ENCODE data around the gene TAF3.
"Not testable (repeated sequence)": the region's sequence is repeated elsewhere in the genome, so short reads cannot be mapped to it uniquely, and the experiment has no call there.

Gene TAF3

GRCh38 chr10:7811000-7811399 lies 7.3 kb upstream of the TAF3 start:
- DNase-seq: no peak

DNA sequence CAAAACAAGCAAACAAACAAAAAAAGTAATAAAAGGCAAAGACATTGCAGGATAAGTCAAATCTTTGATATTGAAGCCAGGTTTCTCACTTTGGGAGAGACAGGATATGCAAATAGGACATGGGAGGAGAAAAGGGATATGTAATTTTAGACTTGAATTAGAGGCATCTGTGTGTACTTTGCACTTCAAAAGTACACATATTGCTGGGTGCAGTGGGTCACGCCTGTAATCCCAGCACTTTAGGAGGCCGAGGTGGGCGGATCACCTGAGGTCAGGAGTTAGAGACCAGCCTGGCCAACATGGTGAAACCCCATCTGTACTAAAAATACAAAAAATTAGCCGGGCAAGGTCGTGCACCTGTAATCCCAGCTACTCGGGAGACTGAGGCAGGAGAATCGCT lies 6.6 kb upstream of the TAF3 start:
- not testable (repeated sequence) for DNase-seq

- no peak for DNase-seq
Observed at GRCh38 chr10:7813481-7813880, 4.8 kb upstream of the TAF3 start.

DNA sequence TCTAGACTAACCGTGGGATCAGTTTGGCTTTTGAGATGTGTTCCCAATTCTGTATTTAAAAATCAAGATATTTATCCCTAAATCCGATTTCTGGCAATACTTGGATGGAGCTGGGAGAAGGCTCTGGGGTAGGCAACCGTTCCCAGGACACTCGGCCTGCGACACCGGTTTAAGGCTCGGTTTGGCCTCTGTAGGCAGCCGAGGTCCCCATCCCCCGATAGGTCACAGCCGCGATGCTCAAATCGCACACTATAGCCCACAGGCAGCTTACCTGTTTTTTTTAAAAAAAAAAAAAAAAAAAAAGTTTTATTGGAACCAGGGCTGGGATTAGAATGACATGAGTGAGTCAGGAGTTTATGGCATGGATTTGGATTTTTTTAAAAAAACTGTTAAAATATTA lies 729 bp upstream of the TAF3 start:
- no peak for DNase-seq

DNA sequence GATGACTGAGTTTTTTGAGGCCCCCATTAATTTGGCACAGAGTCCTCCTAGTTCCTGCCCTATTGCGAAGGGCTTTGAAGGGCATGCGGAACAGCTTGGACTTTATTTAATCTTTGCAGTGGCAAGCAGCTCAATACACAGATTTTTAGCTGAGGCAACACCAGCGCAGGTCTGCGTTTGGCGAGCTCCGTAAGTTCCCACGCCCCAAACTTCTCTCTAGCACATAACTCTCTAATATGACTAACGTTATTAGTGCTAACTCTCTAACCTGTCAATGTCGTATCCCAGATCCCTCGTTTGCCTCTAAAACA lies 366 bp upstream of the TAF3 start:
- no peak for DNase-seq

- DNase-seq: no peak
Observed at GRCh38 chr10:7819121-7819460, 786 bp downstream of the TAF3 start.

GRCh38 chr10:7824251-7824650 lies 5.9 kb downstream of the TAF3 start:
- DNase-seq: no peak

GRCh38 chr10:7826971-7827370 lies 8.7 kb downstream of the TAF3 start:
- DNase-seq: no peak

DNA sequence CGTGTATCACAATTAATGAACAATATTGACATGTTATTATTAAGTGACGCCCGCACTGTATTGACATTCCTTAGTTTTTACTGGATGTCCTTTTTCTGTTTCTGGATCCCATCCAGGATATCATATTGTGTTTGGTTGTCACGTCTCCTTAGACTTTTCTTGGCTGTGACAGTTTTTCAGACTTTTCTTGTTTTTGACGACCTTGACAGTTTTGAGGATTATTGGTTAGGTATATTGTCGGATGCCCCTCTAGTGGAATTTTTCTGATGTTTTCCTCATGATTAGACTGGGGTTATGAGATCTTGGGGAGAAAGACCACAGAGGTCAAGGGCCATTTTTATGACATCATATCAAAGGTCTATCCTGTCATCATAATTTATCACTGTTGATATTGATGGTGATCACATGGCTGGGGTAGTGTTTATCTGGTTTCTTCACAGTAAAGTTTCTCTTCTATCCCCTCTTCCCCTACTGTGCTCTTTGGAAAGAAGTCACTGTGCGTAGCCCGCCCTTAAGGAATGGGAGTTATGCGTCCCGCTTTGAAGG lies 11.1 kb downstream of the TAF3 start:
- DNase-seq: no peak

DNA sequence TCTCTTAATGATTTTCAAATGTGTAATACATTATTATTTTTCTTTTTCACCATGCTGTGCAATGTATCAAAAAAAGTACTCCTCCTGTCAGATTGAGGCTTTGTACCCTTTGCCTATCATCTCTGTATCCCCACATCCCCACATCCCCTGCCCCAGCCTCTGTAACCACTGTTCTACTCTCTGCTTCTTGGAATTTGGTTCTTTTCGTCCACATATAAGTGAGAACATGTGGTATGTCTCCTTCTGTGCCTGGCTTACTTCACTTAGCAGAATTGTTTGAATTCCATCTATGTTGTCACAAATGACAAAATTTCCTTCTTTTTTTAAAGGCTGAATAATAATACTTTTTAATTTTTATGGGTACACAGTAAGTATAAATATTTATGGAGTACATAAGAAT lies 13.8 kb downstream of the TAF3 start:
- no peak for DNase-seq

- no peak for DNase-seq
Observed at GRCh38 chr10:7833210-7833609, 14.9 kb downstream of the TAF3 start.

- no peak for DNase-seq
Observed at GRCh38 chr10:7834262-7834661, 16.0 kb downstream of the TAF3 start.

GRCh38 chr10:7836571-7836970 lies 18.3 kb downstream of the TAF3 start:
- DNase-seq: no peak

DNA sequence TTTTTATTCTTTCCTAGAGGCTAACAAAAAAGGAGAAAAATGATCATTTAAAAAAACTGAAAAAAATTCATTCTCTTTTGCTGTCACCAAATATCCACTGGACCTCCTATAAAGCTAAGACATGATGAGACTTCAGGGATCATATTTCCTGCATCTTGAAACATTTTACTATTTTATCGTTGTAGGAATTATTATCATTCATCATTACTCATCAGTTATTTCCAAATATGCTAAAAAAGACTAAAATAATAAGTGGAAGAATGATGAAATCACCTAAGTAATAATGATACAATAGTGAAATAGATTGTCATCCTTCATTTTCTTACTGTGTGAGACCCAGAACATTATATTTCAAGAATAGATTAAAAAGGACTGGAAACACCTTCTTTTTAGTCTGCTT lies 28.3 kb downstream of the TAF3 start:
- DNase-seq: no peak

DNA sequence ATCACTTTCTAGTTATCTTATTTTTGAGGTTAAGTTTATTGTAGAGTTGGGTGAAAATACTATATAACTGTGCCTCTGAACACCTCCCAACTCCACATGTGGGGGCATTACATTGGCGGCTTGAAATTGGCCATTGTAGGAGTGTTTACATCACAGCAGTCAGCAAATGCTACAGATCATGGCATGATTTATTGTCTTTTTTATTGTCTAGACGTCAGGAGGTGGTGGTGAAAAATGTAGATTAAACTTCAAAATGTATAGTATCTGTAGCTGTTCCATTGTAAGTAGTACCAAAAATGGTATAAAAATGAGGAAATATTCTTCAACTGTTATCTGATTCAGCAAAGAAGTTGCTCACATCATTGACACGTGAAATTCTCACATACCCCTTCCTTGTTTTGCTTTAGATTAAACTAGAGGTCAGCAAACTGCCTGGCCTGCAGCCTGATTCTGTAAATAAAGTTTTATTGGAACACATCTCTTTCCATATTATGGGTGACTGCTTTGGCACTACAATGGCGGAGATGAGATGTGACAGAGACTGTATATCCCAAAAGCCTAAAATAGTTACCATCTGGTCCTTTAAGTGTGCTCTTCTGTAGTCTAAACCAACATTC lies 35.0 kb downstream of the TAF3 start:
- DNase-seq: no peak

DNA sequence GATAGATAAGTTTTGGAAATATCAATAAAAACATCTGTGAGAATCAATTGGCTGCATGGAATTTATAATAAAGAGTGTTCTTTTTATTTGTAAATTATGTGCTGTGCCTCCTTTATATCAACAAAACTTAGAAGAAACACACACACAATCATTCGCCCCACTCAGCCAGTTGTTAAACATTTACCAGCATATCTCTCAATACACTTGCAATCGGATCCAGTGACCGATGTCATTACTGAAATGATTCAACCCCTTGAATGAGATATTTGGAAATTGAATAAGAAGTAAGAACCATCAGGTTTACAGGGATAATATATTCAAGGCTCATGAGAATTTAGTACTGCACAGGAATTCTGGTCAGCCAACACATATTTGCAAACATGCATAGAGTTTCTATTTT lies 35.6 kb downstream of the TAF3 start:
- DNase-seq: no peak

- DNase-seq: no peak
Observed at GRCh38 chr10:7855205-7855604, 36.9 kb downstream of the TAF3 start.

DNA sequence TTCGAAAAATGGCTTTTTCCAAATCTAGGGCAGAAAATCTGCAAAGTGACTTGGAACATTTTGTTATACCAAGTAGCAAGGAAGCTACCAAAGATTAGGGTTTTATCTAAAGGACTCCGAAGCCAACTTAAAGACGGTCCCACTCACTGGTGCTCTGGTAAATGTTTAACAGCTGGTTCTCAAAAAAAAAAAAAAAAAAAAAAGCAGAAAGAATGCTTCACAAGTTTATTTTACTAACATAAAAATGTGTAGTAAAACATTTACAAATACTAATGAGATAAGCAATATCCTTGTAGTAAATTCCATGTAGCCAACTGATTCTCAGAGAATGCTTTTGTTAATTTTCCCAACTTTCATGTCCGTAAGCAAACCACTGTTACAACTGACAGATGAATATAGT lies 38.4 kb downstream of the TAF3 start:
- DNase-seq: no peak

- DNase-seq: no peak
Observed at GRCh38 chr10:7857262-7857661, 39.0 kb downstream of the TAF3 start.

DNA sequence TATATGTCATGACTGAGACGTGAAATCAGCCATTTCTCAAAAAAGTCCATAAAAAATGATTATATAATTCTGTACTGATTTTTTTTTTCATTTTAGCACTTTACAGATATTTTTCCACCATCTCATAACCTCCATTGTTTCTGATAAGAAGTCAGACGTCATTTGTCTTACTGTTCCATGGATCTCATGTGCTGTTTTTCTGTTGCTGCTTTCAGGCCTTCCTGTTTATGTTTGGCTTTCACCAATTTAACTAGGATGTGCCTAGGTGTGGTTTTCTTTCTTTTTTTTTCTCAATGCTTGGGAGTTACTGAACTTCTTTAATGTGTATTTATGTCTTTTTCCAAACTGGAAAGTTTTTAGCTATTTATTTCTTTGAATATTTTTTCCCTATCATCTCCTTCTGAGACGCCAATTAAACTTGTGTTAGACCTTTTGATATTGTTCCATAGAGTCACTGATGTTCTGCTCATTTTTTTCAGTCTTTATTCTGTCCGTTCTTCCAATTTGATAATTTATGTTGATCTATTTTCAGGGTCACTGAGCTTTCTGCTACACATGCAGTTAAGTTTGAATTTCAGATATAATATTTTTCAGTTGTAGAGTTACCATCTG lies 43.3 kb downstream of the TAF3 start:
- DNase-seq: no peak

GRCh38 chr10:7862121-7862514 lies 43.8 kb downstream of the TAF3 start:
- DNase-seq: no peak

- no peak for DNase-seq
Observed at GRCh38 chr10:7866176-7866575, 47.9 kb downstream of the TAF3 start.

DNA sequence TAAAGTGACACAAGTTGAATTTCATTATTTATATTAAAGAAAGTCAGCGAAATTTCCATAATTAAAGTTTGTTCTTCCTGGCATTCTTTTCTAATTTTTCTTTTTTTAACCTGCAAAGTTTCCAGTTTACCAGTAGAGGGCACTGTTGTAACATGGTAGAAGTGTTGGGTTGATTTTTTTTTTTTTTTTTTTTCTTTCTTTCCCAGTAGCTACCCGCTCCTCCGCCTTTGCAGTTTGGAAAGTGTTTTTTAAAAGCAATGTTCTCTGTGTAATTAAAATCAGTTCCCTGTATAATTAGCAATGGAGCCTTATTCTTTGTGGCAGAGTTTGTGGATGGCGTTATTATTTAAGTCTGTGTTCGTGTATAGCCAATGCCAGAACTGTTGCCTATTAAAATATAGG lies 53.7 kb downstream of the TAF3 start:
- DNase-seq: no peak

- DNase-seq: no peak
Observed at GRCh38 chr10:7874864-7875263, 56.6 kb downstream of the TAF3 start.

DNA sequence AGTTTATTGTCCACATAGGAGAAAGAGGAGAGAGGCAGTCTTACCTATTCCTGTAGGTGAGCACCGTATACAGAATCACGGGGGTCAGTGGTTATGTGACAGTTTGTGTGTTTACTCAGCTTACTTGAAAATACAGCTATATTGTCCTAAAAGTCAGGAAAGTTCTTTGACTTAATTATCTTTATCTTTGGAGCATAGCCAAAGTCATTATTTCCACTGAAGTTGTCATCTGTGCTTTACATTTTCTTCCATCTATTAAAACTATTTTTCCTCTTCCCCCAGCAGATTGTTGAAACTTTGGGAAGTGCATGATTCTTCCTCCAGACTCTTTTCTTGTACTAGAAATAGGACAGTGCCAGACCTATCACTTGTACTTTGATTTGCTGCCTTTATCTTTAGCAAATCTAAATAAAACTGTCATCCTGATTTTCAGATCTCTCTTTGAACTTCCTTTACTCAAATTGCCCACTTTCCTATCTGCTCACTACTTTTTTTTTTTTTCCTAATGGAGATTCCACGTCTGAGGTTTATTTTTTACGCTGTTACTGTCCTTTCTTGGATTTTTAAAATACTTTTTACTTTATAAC lies 58.3 kb downstream of the TAF3 start:
- no peak for DNase-seq

All from activated gamma-delta T cell treated with Interleukin-2 at 50 U/mL for 16 hours (primary cell).